Endothelial cell of hepatic sinusoid (primary cell): Measurements from ENCODE around the gene MOK.
"Not testable (repeated sequence)": the region's sequence is repeated elsewhere in the genome, so short reads cannot be mapped to it uniquely, and the experiment has no call there.

Experiments
- in situ Hi-C: cut with HindIII; loops from 2 replicates; pipeline ENCODE4 v1.10.0; 2017; ENCODE audit warnings: low sequenced_read_pairs

The MOK gene

DNA sequence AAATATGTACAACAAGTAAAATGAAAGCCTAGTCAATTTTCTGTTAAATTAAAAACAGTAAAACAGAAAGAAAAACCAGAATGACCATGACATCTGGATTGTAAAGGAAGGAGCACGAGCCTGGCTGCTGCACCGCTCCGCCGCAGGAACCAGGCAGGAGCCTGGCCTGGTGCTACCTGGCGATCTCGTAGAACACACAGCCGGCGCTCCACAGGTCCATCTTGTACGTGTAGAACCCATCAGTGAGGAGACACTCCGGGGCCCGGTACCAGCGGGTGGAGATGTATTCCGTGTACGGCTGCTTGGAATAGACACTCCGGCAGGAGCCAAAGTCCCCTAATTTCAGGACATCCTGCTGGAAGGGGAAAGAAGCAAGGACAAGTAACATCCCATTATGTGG lies 54.3 kb downstream of the MOK start:
- in situ Hi-C loops = no loop called here

DNA sequence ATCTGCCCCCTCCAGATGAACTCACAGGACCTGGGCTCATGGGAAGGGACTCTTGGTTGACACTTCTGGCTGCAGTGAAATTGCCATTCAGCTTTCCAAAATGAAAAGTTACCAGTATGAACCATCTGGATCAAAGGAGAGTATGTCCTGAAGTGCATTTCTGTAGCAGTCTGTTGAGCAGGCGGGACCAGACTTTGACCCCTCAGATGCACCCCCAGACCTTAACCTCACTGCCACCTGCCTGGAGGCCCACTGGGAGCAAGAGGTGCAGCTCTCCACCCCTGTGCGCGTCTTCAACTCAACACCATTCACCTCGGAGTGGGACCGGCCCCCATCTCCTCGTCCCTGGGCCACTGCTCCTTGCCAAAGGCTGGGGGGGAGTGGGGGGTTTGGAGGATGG lies 55.0 kb downstream of the MOK start:
- in situ Hi-C loops = no loop called here

- in situ Hi-C loops = no loop called here
Observed at GRCh38 chr14:102249041-102249440, 55.9 kb downstream of the MOK start.

- in situ Hi-C loops = no loop called here
Observed at GRCh38 chr14:102248121-102248520, 56.8 kb downstream of the MOK start.

- in situ Hi-C loops = no loop called here
Observed at GRCh38 chr14:102246071-102246470, 58.9 kb downstream of the MOK start.

DNA sequence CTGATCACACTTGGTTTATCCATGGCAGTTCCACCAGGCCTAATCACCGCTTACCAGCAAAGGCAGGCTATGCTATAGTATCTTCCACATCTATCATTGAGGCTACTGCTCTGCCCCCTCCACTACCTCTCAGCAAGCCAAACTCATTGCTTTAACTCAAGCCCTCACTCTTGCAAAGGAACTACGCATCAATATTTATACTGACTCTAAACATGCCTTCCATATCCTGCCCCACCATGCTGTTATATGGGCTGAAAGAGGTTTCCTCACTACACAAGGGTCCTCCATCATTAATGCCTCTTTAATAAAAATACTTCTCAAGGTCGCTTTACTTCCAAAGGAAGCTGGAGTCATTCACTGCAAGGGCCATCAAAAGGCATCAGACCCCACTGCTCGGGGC lies 61.2 kb downstream of the MOK start:
- in situ Hi-C loops = not testable (repeated sequence)

GRCh38 chr14:102241147-102241546 lies 63.8 kb downstream of the MOK start:
- in situ Hi-C loops = no loop called here

DNA sequence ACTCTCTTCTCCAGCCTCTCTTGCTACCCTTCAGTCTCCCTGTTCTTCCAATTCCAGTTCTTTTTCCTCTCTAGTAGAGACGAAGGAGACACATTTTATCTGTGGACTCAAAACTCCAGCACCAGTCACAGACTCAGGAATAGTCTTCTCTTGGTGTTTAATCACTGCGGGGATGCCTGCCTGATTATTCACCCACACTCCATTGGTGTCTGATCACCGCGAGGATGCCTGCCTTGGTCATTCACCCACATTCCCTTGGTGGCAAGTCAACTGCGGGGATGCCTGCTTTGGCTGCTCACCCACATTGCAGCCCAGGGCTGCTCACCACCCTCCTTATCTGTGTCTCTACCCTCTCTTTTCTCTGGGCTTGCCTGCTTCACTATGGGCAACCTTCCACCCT lies 64.5 kb downstream of the MOK start:
- in situ Hi-C loops = not testable (repeated sequence)

DNA sequence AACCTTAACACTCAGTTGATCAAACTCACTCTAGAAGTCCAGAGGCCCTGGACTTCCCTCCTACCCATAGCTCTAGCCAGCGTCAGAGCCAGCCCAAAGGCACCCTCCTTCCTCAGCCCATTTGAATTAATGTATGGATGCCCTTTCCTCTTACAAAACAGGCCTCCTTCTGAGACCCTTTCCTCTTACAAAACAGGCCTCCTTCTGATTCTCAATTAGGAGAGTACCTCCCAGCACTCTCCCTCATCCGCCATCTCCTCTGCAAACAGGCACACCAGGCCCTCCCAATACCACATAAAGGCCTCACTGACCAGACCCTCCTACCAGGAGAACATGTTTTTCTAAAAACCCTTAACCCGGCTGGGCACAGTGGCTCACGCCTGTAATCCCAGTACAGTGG lies 65.7 kb downstream of the MOK start:
- in situ Hi-C loops = loop anchor here (5.0 kb wide), 1 partner anchor 53 kb away; no protein-coding TSS in a partner anchor

DNA sequence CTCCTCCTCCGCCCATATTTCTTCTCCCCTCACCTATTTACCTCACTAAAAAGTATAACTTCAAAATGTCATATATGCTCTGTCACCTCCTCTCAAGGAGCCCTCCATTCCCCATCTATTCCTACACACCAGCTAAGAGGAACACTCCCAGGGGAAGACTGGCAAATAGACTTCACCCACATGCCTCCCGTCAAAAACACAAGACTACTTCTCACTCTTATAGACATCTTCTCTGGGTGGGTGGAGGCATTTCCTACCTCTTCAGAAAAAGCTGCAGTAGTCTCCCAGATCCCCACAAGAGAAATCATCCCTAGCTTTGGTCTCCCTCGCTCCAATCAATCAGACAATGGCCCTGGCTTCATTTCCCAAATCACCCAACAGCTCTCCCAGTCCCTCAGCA lies 66.2 kb downstream of the MOK start:
- in situ Hi-C loops = loop anchor here (5.0 kb wide), 1 partner anchor 54 kb away; no protein-coding TSS in a partner anchor

GRCh38 chr14:102238131-102238530 lies 66.8 kb downstream of the MOK start:
- in situ Hi-C loops = loop anchor here (5.0 kb wide), 1 partner anchor 54 kb away; no protein-coding TSS in a partner anchor

- in situ Hi-C loops = loop anchor here (5.0 kb wide), 1 partner anchor 56 kb away; no protein-coding TSS in a partner anchor
Observed at GRCh38 chr14:102236026-102236425, 68.9 kb downstream of the MOK start.

DNA sequence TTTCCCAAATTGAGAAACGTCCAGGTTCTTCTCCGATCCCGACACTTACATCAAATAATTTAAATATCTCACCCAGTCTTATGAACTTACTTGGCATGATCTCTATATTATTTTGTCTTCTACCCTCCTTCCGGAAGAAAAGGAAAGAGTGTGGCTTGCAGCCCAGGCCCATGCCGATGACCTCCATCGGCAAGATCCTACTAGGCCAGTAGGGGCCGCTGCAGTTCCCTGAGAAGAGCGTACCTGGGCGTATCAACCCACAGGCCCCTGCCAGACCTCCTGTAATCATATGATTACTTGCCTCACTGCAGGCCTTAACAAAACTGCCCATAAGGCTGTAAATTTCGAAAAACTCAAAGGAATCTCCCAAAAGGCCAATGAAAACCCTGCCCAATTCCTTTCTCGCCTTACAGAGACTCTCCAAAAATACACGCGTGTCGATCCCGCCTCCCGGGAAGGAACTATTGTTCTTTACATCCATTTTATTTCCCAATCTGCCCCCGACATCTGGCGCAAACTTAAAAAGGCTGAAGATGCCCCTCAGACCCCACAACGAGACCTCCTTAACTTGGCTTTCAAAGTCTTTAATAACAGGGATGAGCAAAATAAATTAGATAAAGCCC lies 69.6 kb downstream of the MOK start:
- in situ Hi-C loops = loop anchor here (5.0 kb wide), 1 partner anchor 57 kb away; no protein-coding TSS in a partner anchor

- in situ Hi-C loops = loop anchor here (5.0 kb wide), 1 partner anchor 58 kb away; no protein-coding TSS in a partner anchor
Observed at GRCh38 chr14:102234331-102235264, 70.4 kb downstream of the MOK start.

DNA sequence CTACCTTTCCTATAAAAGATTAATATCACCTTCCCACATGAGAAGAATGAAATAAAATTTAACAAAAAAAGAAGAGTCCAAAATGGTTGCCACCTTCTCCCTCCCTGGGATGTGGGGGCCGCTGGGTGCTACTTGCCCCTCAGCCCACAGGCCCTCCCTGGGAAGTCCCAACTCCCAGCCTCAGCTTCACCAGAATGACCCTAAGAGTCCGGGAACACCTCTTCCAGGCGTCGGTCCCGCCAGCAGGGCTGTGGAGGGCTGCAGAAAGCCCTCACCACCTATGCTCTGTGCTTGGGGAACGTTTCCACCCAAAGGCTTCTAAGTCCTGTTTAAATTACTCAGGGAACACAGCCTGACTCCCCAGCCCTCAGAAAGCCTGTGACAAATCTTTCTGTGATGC lies 71.9 kb downstream of the MOK start:
- in situ Hi-C loops = no loop called here

GRCh38 chr14:102232348-102232625 lies 72.7 kb downstream of the MOK start:
- in situ Hi-C loops = no loop called here

DNA sequence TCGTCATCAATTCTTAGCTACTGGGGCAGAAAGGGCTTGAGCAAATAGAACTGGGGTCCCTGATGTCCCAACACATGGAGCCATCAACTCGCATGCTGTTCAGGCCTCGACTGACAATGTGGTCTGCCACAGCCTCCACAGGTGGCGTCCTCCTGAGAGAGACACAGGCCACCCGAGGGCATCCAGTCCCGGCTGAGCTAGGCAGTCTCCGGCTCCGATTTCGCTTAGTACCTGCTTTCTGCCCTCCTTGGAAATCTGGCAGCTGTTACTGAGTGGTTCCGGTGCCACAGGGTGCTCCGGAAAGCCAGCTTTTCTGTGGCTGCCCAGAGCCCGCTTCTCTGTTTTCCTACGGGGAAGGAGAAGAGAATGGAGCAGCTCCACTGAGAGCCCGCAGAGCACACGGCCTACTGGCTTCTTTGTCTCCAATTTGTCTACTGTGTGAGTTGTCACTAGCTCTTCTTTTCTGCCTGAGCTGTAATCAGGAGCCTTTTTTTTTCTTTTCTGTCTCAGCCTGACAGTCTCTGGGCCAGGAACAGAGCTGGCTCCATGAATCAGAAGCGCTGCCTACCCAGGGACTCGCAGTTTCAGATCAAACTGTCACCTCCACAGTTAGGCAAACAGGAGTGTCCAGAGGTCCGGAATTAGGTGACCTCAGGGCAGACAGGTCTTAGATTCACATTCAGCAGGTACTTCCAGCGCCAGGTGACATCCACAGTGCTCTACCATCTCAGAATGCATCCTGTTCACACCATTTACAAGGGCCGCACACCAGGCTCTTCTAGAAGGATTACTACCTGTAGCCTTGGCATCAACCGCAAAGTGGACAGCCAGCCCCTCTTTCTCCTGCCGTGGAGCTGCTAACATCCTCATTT lies 73.3 kb downstream of the MOK start:
- in situ Hi-C loops = no loop called here

- in situ Hi-C loops = no loop called here
Observed at GRCh38 chr14:102230481-102231210, 74.3 kb downstream of the MOK start.

DNA sequence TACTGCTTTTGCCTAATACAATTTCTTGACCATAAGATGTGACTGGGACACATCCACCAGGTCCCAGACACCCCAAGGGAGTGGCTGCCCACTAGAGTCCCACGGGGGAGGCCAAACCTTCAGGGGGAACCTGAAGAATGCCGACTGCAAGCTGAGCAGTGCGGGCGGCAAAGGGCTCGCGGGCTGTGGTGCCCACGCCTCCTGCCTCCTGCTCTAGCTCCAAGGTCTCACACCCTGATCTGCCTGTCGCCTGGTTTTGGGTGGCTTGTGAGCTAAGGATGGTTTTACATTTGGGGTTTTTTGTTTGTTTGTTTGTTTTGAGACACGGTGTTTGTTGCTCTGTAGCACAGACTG lies 75.2 kb downstream of the MOK start:
- in situ Hi-C loops = no loop called here

GRCh38 chr14:102229071-102229738 lies 75.8 kb downstream of the MOK start:
- in situ Hi-C loops = no loop called here
